ENCODE data around the gene NBAS. TPM values are rescaled to one million over a fixed set of nuclear protein-coding genes. Genes with fewer than 3 reads are reported as not detected.

Gene NBAS
- total and polyA plus RNA-seq, 2 of the 4 experiments (the other 2 are of a cell fraction), result 22.3 to 105 TPM

DNA sequence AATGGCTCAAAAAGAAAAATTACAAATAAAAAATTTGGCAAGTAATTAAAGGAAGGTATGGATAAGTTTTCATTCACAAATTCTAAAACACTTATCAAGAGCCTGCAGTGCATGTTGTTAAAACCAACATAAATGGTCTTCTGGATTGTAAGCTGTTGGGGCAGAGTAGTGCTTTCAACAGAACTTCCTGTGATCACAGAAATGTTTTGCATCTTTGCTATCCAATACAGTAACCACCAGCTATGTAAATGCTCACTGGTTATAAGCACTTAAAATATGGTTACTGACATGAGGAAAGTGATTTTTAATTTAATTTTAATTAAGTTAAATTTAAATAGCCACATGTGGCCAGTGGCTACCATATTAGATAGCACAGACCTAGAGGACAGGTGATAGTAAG lies 133.1 kb downstream of the NBAS start:
- Histone ChIP-seq H3K36me3 (ENCODE audit: control insufficient read depth, insufficient read depth, low read length) (peaks cover 3% of the 10 kb centered on the region), H3K4me1 (ENCODE audit: control insufficient read depth, insufficient read depth, low read length) (0 out of 2 replicates have a peak, but pooled peaks cover 1% of the 10 kb centered on the region), H3K56ac (ENCODE audit: extremely low read depth, insufficient read depth, low read length) (no peak overlapping the region), H3K9me3 (ENCODE audit: control insufficient read depth, insufficient read depth, low read length) (no peaks in the 10 kb centered on the region), H2AK5ac (ENCODE audit: low read depth, low read length) (no peak overlapping the region), H2BK120ac (ENCODE audit: low read depth, low read length) (no peak overlapping the region), H2AFZ (replicated peaks; ENCODE audit: low read length, poor library complexity) (no peak overlapping the region), H3K4ac (ENCODE audit: low read depth, low read length) (no peak overlapping the region), H4K20me1 (ENCODE audit: insufficient read depth, low read length) (no peaks in the 10 kb centered on the region), H2BK20ac (ENCODE audit: low read depth, low read length) (no peak overlapping the region), H4K91ac (ENCODE audit: insufficient read depth, low read depth, low read length) (no peak overlapping the region), H3K27ac (ENCODE audit: insufficient read depth, low read length) (no peak overlapping the region), H3K79me1 (ENCODE audit: low read depth in 1 of 2, low read length in 2 of 2) (no peaks in the 10 kb centered on the region; a peak in 1 of 4 replicates), H3K4me2 (ENCODE audit: low read depth, low read length) (no peak overlapping the region), H3K14ac (replicated peaks; ENCODE audit: low read depth, low read length) (no peak overlapping the region), H2AK9ac (replicated peaks; ENCODE audit: low read depth, low read length, poor library complexity) (no peak overlapping the region), H2BK15ac (ENCODE audit: low read depth, low read length) (no peak overlapping the region), H3K27me3 (ENCODE audit: control insufficient read depth, insufficient read depth, low read length) (no peaks in the 10 kb centered on the region), H3K4me3 (ENCODE audit: insufficient read depth, low read depth, low read length) (no peak overlapping the region), H4K8ac (ENCODE audit: low read depth in 2 of 2, low read length in 2 of 2) (no peak overlapping the region), H3K18ac (ENCODE audit: low read depth, low read length) (no peak overlapping the region), H2BK5ac (ENCODE audit: low read depth, low read length, poor library complexity, severe bottlenecking) (no peak overlapping the region), H3K9me1 (ENCODE audit: insufficient read depth, low read length) (peaks cover 7% of the 10 kb centered on the region; the same call in 1 of the 2 replicates), H4K5ac (ENCODE audit: low read depth, low read length) (no peak overlapping the region), H3K23ac (ENCODE audit: low read depth, low read length) (no peak overlapping the region), H3K9ac (ENCODE audit: low read depth, low read length) (no peak overlapping the region)
- dilution Hi-C loops (cut with HindIII; ENCODE audit: low sequenced_read_pairs, unreplicated experiment) (no loop called here), in situ Hi-C loops (cut with MboI; ENCODE audit: low sequenced_read_pairs) (no loop called here), intact Hi-C loops (cut with micrococcal nuclease) (no loop called here)
- DNase-seq, result no peak
- ATAC-seq (ENCODE audit: low read depth), result no peak
- CTCF ChIA-PET, result no interaction called here
- POLR2A ChIA-PET (ENCODE audit: unreplicated experiment), result no interaction called here
- TF ChIP-seq RCOR1 (IDR thresholded peaks at IDR 0.05; ENCODE audit: insufficient replicate concordance, low read length) (no peak), CEBPB (IDR thresholded peaks at IDR 0.05; ENCODE audit: low read depth, low read length) (no peak), NFE2L2 (IDR thresholded peaks at IDR 0.05; ENCODE audit: low read depth, low read length) (no peak), CHD1 (IDR thresholded peaks at IDR 0.05; ENCODE audit: low read depth, low read length) (no peak), MAZ (IDR thresholded peaks at IDR 0.05; ENCODE audit: borderline replicate concordance, low read depth, low read length) (no peak), BHLHE40 (IDR thresholded peaks at IDR 0.05; ENCODE audit: low read depth, low read length) (no peak), FOS (IDR thresholded peaks at IDR 0.05; ENCODE audit: low read depth, low read length) (no peak), MAFK (IDR thresholded peaks at IDR 0.05; ENCODE audit: low read depth, low read length) (no peak), RAD21 (IDR thresholded peaks at IDR 0.05; ENCODE audit: low read length) (no peak), POLR2A (IDR thresholded peaks at IDR 0.05; ENCODE audit: low read depth, low read length) (no peak), MXI1 (IDR thresholded peaks at IDR 0.05; ENCODE audit: borderline replicate concordance, low read depth, low read length) (no peak), SMC3 (IDR thresholded peaks at IDR 0.05; ENCODE audit: low read depth, low read length) (no peak), RFX5 (IDR thresholded peaks at IDR 0.05; ENCODE audit: low read depth, low read length) (no peak)
- TF ChIP-seq, protein P1, sequence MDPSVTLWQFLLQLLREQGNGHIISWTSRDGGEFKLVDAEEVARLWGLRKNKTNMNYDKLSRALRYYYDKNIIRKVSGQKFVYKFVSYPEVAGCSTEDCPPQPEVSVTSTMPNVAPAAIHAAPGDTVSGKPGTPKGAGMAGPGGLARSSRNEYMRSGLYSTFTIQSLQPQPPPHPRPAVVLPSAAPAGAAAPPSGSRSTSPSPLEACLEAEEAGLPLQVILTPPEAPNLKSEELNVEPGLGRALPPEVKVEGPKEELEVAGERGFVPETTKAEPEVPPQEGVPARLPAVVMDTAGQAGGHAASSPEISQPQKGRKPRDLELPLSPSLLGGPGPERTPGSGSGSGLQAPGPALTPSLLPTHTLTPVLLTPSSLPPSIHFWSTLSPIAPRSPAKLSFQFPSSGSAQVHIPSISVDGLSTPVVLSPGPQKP (IDR thresholded peaks at IDR 0.05; ENCODE audit: borderline replicate concordance, low read depth, low read length), result no peak
- TF ChIP-seq, protein P2, sequence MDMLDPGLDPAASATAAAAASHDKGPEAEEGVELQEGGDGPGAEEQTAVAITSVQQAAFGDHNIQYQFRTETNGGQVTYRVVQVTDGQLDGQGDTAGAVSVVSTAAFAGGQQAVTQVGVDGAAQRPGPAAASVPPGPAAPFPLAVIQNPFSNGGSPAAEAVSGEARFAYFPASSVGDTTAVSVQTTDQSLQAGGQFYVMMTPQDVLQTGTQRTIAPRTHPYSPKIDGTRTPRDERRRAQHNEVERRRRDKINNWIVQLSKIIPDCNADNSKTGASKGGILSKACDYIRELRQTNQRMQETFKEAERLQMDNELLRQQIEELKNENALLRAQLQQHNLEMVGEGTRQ (IDR thresholded peaks at IDR 0.05; ENCODE audit: low read depth, low read length), result no peak
- TF ChIP-seq, protein P3, sequence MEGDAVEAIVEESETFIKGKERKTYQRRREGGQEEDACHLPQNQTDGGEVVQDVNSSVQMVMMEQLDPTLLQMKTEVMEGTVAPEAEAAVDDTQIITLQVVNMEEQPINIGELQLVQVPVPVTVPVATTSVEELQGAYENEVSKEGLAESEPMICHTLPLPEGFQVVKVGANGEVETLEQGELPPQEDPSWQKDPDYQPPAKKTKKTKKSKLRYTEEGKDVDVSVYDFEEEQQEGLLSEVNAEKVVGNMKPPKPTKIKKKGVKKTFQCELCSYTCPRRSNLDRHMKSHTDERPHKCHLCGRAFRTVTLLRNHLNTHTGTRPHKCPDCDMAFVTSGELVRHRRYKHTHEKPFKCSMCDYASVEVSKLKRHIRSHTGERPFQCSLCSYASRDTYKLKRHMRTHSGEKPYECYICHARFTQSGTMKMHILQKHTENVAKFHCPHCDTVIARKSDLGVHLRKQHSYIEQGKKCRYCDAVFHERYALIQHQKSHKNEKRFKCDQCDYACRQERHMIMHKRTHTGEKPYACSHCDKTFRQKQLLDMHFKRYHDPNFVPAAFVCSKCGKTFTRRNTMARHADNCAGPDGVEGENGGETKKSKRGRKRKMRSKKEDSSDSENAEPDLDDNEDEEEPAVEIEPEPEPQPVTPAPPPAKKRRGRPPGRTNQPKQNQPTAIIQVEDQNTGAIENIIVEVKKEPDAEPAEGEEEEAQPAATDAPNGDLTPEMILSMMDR (conservative IDR thresholded peaks at IDR 0.05; ENCODE audit: low read depth, low read length), result no peak
- BruUV-seq (replicated peaks), result no TSS peak

Measured in IMR-90 (cell line).